ENCODE data around the gene CACTIN.

The CACTIN gene

DNA sequence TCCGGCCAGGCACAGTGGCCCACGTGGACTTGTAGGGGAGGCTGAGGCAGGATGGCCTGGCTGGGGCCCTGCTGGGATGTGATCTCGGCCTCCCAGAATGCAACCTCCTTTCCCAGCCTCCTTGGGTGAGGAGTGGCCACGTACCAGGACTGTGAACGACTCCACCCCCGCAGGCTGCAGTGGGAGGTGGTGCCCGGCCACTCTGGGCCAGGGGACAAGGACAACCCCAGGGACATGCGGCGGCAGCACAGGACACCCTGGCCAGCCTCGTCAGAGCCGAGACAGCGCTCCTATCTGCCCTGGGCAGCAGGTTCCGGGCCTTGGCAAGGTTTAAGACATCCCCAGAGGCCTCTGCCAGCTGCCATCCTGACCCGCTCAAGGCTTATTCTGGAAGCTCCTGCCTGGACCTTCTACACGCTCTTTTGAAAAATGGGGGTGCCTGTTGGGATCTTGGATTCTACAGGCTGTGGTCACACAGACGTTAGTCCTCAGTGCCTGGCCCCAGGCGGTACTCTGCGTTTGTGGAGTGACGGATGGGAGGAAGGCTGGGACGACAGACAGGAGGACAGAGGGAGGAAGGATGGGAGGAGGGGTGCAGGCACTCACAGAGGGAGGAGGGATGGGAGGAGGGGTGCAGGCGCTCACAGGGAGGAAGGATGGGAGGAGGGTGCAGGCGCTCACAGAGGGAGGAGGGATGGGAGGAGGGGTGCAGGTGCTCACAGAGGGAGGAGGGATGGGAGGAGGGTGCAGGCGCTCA lies 19.9 kb upstream of the CACTIN start:
- no peak for DNase-seq (ENCODE audit: low read depth in 2 of 2, low spot score in 1 of 2)

DNA sequence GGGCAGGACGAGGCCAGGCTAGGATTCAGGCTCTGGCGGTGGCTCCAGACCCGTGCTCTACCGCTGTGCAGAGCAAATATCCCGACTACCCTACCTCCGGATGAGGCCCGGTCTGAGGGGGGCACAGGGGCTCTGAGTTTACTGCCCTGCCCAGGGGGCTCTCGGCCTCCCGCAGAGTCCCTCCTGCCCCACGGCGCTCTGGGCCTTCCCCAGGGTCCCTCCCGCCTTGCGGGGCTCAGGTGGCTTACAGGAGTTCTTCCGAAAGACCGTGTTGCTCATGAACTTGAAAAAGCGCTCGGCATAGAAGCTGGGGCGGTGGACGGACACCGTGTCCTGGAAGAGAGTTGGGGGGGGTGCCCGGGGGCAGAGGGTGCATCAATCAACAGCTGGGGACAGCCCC lies 19.1 kb upstream of the CACTIN start:
- DNase-seq (ENCODE audit: low read depth in 2 of 2, low spot score in 1 of 2) = no peak

DNA sequence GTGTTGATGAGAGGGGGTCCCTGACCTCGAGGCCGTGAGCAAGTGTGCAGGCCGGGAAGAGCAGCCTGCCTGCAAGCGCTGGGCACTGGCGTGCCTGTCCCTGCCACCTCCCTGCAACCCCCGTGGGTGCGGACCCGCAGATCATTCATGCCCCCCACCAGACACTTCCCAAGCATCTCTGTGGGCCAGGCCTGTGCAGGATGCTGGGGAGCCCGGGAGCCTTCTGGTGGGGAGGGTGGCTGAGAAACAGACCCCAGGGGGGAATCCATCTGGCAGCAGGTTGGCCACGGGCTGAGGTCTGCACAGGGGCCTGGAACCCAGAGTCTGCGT lies 18.4 kb upstream of the CACTIN start:
- no peak for DNase-seq (ENCODE audit: low read depth in 2 of 2, low spot score in 1 of 2)

DNA sequence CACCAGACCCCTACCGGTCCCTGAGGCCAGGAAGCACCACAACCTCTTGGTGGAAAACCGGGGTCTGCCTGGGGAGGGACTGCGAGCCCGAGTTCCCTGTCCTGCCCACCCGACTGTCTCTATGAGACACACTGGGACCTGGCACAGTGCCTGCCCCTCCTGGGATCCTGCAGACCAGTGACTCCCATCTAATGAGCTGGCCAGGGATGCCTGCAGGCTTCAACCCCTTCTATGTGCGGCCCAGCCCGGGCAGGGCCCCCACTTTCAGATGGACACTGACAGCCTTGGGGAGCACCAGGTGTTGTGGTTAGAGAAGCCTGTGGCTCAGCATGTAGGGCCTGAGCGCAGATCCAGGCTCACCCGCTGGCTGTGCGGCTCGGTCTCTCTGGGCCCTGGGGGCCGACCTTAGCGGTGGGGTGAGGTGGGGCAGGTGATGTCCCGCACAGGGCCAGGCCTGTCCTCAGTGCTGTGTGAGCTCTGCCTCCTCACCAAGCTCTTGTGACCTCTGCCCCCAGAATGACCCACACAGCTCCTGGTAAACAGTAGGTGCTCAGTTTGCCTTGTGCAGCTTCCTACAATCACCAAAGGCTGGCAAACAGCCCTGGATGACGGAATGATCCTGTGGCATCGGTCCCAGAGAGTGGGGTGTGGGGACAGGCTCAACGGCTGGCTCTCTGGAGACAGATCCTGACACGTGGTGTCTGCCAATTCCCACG lies 17.9 kb upstream of the CACTIN start:
- no peak for DNase-seq (ENCODE audit: low read depth in 2 of 2, low spot score in 1 of 2)

DNA sequence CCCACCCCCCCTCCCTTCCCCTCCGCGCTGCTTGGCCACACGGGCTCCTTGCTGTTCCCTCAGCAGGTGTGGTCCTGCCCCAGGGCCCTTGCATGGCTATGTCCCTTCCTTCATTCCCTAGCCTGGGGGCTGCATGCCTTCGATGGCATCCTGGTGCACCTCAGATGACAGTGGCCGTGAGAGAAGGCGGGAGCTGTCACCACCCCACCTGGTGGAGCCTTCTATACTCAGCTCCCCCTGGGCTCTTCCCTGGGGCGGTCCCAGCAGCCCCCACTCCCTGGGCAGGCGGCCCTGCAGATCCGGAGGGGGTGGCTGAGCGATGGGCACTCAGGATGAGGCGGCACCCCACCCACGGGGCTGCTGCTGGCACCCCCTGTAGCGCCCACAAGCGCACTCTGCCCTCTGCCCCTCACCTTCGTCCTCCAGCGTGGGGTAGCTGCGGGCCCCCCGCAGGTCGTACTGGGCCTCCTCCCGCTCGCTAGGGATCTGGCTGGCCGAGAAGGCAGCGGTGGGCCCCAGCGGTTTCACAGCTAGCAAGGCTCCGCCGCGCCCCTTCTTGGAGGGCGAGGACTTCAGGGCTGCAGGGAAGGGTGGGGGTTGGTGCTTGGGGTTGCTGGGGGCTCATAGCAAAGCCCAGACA lies 17.2 kb upstream of the CACTIN start:
- no peak for DNase-seq (ENCODE audit: low read depth in 2 of 2, low spot score in 1 of 2)

DNA sequence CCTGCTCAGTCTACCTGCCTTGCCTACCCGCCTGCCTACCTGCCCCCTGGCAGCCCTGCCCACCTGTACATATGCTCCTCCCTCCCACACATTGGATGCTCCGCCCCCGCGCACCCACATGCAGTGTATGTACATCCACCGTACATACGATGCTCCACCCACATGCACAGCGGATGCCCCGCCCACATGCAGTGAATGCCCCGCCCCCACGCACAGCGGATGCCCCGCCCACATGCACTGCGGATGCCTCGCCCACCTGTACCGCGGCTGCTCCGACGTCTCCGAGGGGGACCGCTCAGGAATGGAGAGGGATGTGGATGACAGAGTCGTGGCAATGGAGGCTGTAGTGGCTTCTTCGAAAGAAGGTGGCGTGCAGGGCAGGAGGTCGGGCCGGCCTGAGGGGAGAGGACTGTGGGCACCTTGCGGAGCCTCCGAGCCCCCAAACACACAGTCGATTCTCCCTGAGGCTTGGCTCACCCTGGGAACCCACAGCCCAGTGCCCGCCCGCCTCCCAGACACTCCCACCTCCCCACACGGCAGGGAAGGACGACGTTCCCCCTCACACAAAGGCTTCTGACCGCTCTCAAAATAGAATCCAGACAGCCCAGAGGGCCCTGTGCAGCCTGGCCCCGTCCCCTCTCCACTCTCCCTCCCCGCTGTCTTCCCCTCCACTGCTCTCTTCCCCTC lies 16.5 kb upstream of the CACTIN start:
- no peak for DNase-seq (ENCODE audit: low read depth in 2 of 2, low spot score in 1 of 2)

DNA sequence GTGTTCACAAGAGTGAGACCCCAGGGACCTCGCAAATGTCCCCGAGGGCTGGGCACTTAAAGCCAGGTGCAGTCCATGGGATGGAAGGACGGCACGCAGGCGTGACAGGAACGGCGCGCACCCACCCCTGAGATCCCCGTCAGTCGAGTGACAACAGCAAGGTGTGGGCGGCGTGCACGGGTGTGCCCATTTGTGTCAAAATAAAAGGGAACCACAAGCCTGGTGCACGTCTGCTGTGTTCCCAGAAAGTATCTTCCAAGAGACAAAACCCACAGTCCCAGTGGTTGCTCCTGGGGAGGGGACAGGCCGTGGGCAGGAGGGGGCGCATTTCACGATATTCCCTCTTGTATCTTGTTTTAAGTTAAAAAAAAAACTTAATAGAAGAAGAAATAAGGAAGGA lies 15.7 kb upstream of the CACTIN start:
- no peak for DNase-seq (ENCODE audit: low read depth in 2 of 2, low spot score in 1 of 2)

DNA sequence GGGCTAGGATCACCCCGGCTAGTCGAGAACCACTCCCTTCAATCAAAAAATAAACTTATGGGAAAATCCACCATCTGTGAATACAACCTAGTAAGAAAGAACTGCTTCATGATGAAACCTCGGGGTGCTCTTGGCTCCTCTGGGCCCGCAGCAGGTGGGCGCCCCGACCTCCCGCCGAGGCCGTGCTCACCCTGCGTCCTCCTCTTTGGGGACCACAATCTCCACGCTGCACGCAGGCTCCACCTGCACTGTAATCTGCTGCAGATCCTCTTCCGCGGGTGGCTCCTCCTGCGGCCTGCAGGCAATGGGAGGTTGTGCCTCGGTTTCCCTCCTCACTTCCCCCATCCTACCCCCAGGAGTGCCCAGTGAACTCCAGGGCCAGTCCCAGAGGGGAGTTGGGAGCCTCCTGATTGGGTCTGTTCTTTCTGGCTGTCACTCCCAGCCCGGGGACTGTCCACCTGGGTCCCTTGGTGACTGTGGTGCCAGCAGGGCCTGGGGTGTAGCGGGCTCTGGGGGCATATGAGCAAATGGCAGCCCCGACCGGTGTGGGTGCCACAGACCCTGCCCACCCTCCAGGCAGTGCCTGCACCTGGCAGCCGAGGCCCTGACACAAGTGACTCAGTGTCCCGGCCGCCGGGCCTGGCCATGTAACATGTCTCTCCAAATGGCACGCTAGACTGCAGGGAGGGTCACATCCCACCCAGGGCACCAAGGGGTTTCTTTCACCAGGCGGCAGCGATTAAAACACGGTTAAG lies 15.1 kb upstream of the CACTIN start:
- no peak for DNase-seq (ENCODE audit: low read depth in 2 of 2, low spot score in 1 of 2)

DNA sequence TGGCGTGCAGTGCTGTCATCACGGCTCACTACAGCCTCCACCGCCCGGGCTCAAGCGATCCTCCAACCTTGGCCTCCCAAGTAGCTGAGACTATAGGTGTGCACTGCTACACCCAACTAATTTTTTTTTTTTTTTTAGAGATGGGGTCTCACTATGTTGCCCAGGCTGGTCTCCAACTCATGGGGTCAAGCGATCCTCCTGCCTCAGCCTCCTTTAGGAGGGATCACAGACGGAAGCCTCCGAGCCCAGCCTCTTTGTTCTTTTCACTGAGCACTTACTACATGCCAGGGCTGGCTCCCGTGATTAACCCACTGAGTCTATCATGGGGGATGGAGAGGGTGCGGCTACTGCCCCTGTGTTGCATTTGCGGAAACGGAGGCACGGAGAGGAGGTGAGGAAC lies 12.9 kb upstream of the CACTIN start:
- DNase-seq (ENCODE audit: low read depth in 2 of 2, low spot score in 1 of 2) = no peak

DNA sequence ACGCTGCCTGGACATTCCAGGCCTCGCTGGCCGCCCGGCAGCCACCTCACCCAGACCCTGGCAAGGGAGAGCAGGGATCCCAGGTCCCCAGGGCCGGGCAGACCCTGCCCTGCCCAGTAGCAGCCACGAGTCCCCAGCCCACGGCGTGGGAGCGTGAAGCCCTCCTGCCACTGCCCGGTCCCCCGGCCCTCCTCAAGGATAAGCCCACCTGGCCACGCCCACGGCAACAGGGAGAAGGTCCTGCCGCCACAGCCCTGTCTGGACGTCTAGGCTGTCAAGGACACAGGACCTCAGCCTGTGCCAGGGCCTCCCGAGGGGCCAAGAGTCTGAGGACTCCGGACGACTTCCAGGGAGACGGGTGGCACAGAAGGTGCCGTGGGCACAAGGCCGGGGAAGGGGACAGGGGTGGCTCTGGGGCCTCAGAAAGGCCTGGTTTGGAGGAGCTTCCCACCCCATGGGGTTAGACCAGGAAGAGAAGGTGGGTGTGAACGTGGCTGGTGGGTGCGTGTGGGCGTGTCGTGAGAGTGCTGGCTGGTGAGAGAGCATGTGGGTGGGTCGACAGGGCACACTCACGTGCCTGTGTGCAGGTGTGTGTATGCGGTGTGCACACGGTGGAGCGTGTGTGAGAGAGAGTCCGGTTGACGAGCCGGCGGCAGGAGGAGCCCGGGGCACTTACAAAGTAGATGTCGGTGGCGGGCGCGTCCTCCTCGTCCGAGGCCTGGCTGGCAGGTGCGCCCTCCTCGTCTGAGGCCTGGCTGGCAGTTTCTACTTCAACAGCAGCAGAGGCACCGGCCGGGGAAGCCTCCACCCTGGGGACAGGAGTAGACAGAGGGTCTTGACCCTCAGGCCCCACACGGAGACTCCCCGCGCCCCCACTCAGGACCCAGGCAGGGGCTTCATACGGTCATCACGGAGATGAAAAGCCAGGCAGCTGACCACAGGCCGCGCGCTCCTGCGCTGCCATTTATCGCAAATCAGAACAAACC lies 11.9 kb upstream of the CACTIN start:
- no peak for DNase-seq (ENCODE audit: low read depth in 2 of 2, low spot score in 1 of 2)

DNA sequence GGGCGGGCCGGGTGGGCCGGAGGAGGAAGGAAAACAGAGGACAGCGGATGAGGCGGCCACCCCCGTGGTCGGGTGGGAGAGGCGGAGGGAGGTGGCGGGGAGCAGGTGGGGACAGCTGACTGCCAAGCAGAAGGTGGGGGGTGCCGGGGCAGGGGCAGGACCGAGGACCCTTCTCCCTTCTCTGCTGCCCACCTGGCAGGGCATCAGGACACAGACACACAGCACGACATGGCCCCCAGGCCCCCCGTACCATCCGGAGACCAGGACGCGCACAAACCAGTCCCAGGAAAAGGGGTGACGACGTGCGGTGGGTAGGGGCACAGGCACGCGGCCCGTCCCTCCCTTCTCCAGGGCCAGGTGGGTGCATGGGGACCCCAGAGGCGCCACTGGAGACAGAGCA lies 11.0 kb upstream of the CACTIN start:
- no peak for DNase-seq (ENCODE audit: low read depth in 2 of 2, low spot score in 1 of 2)

DNA sequence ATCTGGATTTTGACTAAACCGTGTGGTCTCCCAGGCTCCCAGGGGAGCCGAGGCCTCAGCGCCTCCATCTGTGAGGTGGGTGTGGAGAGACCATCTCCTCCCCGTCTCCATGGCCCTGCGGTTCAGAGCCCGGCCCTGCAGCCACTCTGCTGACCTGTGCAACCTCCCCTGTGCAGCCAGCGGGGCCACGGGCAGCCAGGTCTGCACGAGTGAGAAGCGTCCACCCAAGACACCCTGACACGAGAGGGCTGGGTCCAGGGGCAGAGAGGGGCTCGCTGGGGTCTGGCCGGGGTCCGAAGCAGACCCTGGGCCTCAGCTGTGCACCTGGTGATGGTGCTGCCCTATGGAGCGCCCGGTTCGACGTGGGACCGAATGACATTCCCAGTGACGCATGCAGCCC lies 10.4 kb upstream of the CACTIN start:
- no peak for DNase-seq (ENCODE audit: low read depth in 2 of 2, low spot score in 1 of 2)

DNA sequence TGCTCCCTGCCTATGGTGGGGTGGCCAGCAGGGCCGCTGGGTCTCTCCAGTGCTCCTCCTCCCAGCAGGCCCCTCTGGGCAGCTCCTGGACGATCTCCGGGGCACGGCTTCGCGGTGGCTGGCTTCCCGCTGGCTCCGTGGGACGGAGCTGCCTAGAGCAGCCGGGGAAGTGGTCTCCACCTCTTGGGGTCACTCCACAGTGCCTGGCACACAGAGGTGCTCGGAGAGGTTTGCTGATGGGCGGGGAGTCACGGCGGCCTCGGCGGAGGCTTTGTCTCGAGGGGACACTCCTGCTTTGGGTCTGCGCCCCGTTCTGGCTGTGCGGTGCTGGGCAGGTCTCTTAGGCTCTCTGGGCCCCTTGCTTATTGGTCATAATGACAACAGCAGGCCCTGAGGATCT lies 9.9 kb upstream of the CACTIN start:
- DNase-seq (ENCODE audit: low read depth in 2 of 2, low spot score in 1 of 2) = no peak

DNA sequence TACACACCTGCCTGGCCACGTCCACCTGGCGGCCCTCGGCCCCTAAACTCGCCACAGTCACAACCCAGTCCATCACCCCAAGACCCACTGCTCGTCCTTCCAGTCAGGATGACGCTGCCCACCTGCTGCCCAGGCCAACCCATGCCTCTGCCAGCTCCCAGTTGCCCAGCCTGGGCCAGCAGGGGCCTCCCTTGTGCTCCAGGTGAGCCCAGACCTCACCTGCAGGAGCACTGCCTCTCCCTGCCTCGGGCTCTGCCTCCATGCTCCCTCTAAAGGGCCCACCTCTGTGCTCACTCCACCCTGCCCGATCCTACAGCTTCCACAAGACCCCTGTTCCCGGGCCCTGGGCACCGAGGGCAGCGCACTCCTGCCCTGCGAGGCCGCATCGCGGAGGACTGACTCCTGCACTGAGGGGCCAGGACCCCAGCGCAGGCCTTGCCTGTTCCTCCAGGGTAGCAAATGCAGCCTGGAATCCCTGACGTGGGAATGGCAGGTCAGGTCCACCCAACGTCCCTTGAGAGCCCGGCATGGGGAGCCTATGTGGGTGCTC lies 8.0 kb upstream of the CACTIN start:
- no peak for DNase-seq (ENCODE audit: low read depth in 2 of 2, low spot score in 1 of 2)

DNA sequence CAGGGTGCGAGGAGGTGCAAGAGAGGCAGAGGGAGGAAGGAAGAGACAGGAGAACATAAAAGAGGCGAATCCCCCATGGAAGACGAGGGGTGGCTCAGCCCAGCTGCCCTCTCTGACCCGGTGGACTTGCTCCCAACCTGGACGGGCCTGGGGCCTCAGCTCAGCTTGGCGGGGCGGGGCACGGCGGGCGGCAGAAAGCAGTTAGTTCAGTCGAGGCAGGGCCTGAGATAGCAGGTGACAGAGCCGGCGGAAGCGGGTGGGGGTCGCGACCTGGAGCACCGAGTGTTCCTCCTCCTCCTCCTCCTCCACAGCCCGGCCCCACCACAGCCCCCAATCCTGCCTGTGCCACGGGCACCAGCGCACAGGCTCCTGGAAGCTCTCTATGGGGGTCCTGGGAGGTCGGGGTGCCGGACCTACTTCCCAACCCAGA lies 7.0 kb upstream of the CACTIN start:
- no peak for DNase-seq (ENCODE audit: low read depth in 2 of 2, low spot score in 1 of 2)

DNA sequence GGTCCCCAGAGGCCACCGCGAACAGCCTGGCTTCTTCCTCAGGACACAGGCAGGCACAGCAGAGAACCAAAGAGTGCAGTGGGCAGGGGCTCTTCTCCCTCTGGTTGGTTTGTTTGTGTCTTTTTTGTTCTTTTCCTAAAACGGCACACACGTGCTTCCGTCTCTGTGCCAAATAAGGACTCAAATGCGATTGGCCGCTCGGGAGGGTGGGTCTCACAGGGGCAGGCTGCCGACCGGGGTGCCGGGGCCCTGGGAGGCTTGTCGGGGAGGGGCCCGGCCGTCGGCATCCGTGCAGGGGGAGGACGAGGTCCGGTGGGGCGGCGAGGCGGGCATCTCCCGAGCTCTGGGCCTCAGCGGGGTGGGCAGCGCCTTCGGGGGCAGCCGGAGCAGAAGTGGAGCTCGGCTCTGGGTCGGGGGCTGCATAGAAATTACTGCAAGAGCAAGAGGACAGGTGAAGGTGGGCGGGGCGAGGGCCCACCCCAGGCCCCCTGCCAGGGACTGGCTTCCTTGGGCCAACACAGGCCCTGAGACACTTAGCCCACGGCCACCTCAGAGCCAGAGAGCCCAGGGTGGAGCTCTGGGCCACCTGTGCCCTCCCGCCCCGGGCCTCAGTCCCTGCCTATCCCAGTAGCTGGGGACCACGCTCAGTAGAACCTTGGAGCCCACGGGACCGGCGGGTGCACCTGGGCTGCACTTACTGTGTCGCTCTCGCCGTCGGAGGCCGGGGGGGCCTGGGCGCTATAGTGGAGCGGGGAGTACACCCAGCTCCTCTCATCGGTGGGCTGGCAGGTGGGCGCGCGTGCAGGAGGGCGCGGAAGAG lies 6.4 kb upstream of the CACTIN start:
- no peak for DNase-seq (ENCODE audit: low read depth in 2 of 2, low spot score in 1 of 2)

DNA sequence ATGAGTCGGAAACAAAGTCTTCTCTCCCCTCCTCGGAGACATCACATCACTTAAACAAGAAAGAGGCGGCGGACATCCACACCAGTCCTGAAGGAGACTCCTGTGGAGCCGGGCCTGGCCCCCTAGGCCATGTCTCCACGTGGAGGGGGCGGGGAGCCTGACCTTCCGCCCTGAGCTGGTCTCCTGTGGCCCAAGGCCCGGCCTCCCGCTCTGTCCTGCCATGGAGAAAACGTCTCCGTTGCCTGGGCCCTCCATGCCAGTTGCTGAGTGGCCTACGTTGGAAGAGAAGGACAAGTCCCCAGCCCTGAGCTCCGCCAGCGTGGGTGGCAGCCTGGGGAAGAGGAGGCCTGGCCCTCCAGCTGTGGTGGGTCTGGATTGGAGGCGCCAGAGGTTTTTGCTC lies 5.5 kb upstream of the CACTIN start:
- no peak for DNase-seq (ENCODE audit: low read depth in 2 of 2, low spot score in 1 of 2)

DNA sequence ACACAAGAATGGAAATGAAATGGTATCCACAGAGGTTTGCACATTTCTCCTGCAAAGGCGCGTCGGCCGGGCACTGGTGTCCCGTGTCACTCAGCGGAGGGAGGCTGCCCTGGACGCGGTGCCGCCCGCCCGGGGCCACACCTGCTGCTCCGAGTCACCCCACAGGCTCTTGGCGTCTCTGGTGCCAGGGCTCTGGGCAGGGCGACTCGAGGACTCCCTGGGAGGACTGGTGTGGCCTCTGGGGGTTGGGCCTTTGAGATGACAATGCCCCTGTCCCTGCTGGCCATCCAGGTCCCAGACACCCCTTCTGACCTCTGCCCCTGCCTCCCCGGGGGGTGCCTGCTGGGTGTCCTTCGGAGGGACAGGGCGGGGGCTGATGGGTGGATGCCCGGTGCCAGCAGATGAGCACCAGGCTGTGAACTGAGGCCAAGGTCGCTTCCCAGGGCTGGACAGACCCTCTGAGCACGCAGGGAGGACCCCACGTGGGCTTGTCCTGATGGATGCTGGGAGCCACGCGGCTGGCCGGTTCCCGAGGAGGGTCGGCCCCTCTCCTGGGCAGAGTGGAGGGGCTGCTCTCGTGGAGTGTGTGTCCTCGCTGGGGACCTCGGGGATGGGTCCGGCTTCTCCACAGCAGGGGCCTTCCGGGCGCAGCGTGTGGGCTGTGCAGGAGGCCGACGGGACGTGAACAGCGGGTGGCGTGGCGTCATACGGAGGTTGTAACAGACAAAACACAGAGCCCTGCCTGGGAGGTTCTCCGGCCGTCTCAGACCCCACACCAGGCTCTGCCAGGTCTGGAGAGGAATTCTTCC lies 4.7 kb upstream of the CACTIN start:
- DNase-seq (ENCODE audit: low read depth in 2 of 2, low spot score in 1 of 2) = no peak

Data from stimulated activated CD8-positive, alpha-beta memory T cell treated with anti-CD3 and anti-CD28 coated beads, Interleukin-4, amount 100 ng/mL, for 1 hour (primary cell).